H1 (cell line): ENCODE measurements around the gene SMARCA2. TPM values are rescaled to one million over a fixed set of nuclear protein-coding genes. Genes with fewer than 3 reads are reported as not detected.

Source experiments
- ASH2L ChIP-seq: fragments of 200-600, 300-600 bp; sonication (generic); IDR thresholded peaks from one replicate; pipeline ENCODE4 v1.7.1; 2017; ENCODE audit warnings: low read length
- BRCA1 ChIP-seq: IDR thresholded peaks from 2 replicates; pipeline ENCODE4 v1.6.1; 2012; ENCODE audit warnings: low read depth, low read length, improper control_type of control experiment
- CBX5 ChIP-seq: fragments of 300-800, 300-1000 bp; sonication (generic); IDR thresholded peaks from 2 replicates; pipeline ENCODE4 v1.7.1; 2016; ENCODE audit warnings: antibody characterized with exemption, low read length, low read depth
- CHD2 ChIP-seq: IDR thresholded peaks from 2 replicates; pipeline ENCODE4 v1.6.1; 2012; ENCODE audit warnings: low read length, improper control_type of control experiment
- CTBP2 ChIP-seq: IDR thresholded peaks from 2 replicates; pipeline ENCODE4 v1.7.0; 2011; ENCODE audit warnings: borderline replicate concordance, mild to moderate bottlenecking, moderate library complexity, mixed read lengths, low read length; ENCODE audit not compliant: insufficient read depth, insufficient read length
- CTCF ChIP-seq, 3 experiments: IDR thresholded peaks; 1 replicate in 2 of 3; 2 replicates in 1 of 3; pipeline versions ENCODE4 v1.5.1 to v1.6.1; 2011; ENCODE audit warnings: low read length in 3 of 3, mild to moderate bottlenecking in 3 of 3, inconsistent platforms in 2 of 3, low read depth in 1 of 3, moderate library complexity in 1 of 3; ENCODE audit not compliant: insufficient read depth in 1 of 3; ENCODE audit errors: control extremely low read depth in 1 of 3
- EP300 ChIP-seq, 2 experiments: IDR thresholded peaks; 1 replicate in 1 of 2; 2 replicates in 1 of 2; pipeline ENCODE4 v1.6.1; 2011 to 2012; ENCODE audit warnings: low read depth in 2 of 2, low read length in 2 of 2, mild to moderate bottlenecking in 2 of 2, borderline replicate concordance in 1 of 2, inconsistent platforms in 1 of 2, moderate library complexity in 1 of 2
- EZH2 ChIP-seq: fragments of 200-600 bp; sonication (generic); IDR thresholded peaks from 2 replicates; pipeline ENCODE4 v1.7.1; 2012; ENCODE audit warnings: low read depth, mild to moderate bottlenecking, moderate library complexity, low read length, inconsistent platforms; ENCODE audit not compliant: severe bottlenecking
- JUND ChIP-seq: IDR thresholded peaks from 2 replicates; pipeline ENCODE4 v1.6.1; 2011; ENCODE audit warnings: mild to moderate bottlenecking, improper control_type of control experiment, low read length
- MAX ChIP-seq: IDR thresholded peaks from 2 replicates; pipeline ENCODE4 v1.6.1; 2012; ENCODE audit warnings: inconsistent platforms
- NANOG ChIP-seq: IDR thresholded peaks from 2 replicates; pipeline ENCODE4 v1.6.1; 2011; ENCODE audit warnings: low read length, low read depth, mild to moderate bottlenecking, inconsistent platforms; ENCODE audit not compliant: insufficient read depth, poor library complexity, severe bottlenecking
- NRF1 ChIP-seq: IDR thresholded peaks from 2 replicates; pipeline ENCODE4 v1.6.1; 2011; ENCODE audit warnings: mild to moderate bottlenecking, low read depth, low read length, improper control_type of control experiment
- POU5F1 ChIP-seq: IDR thresholded peaks from 2 replicates; pipeline ENCODE4 v1.6.1; 2011; ENCODE audit warnings: low read depth, mild to moderate bottlenecking, low read length, moderate library complexity
- SIN3A ChIP-seq, 2 experiments: IDR thresholded peaks in 1 of 2; conservative IDR thresholded peaks in 1 of 2; 2 replicates each; pipeline ENCODE4 v1.6.1; 2011 to 2012; ENCODE audit warnings: low read length in 2 of 2, improper control_type of control experiment in 1 of 2, low read depth in 1 of 2, mild to moderate bottlenecking in 1 of 2
- SIRT6 ChIP-seq: IDR thresholded peaks from one replicate; pipeline ENCODE4 v1.7.1; 2012; ENCODE audit warnings: low read length, inconsistent platforms
- SP2 ChIP-seq: IDR thresholded peaks from 2 replicates; pipeline ENCODE4 v1.6.1; 2012; ENCODE audit warnings: mild to moderate bottlenecking, low read length, inconsistent platforms
- SP4 ChIP-seq: IDR thresholded peaks from 2 replicates; pipeline ENCODE4 v1.6.1; 2012; ENCODE audit warnings: low read length, inconsistent platforms
- SUZ12 ChIP-seq: fragments of 200-600 bp; sonication (generic); IDR thresholded peaks from 2 replicates; pipeline ENCODE4 v1.6.1; 2012; ENCODE audit warnings: mild to moderate bottlenecking, inconsistent platforms, low read length, moderate library complexity, mixed read lengths
- USF2 ChIP-seq: IDR thresholded peaks from 2 replicates; pipeline ENCODE4 v1.6.1; 2011; ENCODE audit warnings: low read length, improper control_type of control experiment
- polyA plus RNA-seq, 7 experiments: library from polyadenylated mRNA; depleted of rRNA in 3 of 7; stranded (reverse) in 5 of 7; unstranded in 2 of 7; fragments of >200 nt in 5 of 7; fragments of 200-250 nt in 2 of 7; gene quantifications; 1 replicate in 5 of 7; 2 replicates in 1 of 7; 4 replicates in 1 of 7; pipeline versions ENCODE4 v1.2.1 to v1.2.3, GENCODE V29; 2011 to 2013; ENCODE audit warnings: missing spikeins in 2 of 7, mixed read lengths in 2 of 7
- total RNA-seq: library from RNA; stranded (reverse); fragmentation: NEBNext Ultra II Directional; extraction: Animal tissue kit (Norgen Biotek cat#: 25700); gene quantifications from 2 replicates; pipeline ENCODE4 v1.2.1, GENCODE V29; 2021
- TF ChIP-seq, protein P1 (sequence below): IDR thresholded peaks from 2 replicates; pipeline ENCODE4 v1.6.1; 2012; ENCODE audit warnings: low read length, inconsistent platforms

The SMARCA2 gene
- total and polyA plus RNA-seq, 2 of the 8 experiments (the other 6 are each of a cell fraction or from before 2014, with no cell fraction given), result 6.3 to 21.7 TPM

- no peak for TF ChIP-seq JUND
- no peak for TF ChIP-seq NANOG
- TF ChIP-seq CTCF (IDR thresholded peaks at IDR 0.05; ENCODE audit: control extremely low read depth in 1 of 3, insufficient read depth in 1 of 3, low read depth in 1 of 3, low read length in 3 of 3), result peak; percentile 69 to 70 (median 70)
- TF ChIP-seq EZH2, result no peak
- no peak for TF ChIP-seq SP4
- TF ChIP-seq NRF1, result no peak
- TF ChIP-seq, protein P1, sequence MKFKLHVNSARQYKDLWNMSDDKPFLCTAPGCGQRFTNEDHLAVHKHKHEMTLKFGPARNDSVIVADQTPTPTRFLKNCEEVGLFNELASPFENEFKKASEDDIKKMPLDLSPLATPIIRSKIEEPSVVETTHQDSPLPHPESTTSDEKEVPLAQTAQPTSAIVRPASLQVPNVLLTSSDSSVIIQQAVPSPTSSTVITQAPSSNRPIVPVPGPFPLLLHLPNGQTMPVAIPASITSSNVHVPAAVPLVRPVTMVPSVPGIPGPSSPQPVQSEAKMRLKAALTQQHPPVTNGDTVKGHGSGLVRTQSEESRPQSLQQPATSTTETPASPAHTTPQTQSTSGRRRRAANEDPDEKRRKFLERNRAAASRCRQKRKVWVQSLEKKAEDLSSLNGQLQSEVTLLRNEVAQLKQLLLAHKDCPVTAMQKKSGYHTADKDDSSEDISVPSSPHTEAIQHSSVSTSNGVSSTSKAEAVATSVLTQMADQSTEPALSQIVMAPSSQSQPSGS, result no peak
- TF ChIP-seq ASH2L, result no peak
- 0 out of 4 replicates have a peak, but pooled peaks of 1 of the 2 experiments have one; percentile 28 for TF ChIP-seq SIN3A (conservative IDR thresholded peaks at IDR 0.05 in 1 of 2, IDR thresholded peaks at IDR 0.05 in 1 of 2; ENCODE audit: low read depth in 1 of 2, low read length in 2 of 2)
- no peak for TF ChIP-seq CHD2
- TF ChIP-seq MAX, result no peak
- no peak for TF ChIP-seq SP2
- no peak for TF ChIP-seq POU5F1
- no peak for TF ChIP-seq CBX5
- no peak for TF ChIP-seq BRCA1
- no peak for TF ChIP-seq USF2
- TF ChIP-seq EP300 (IDR thresholded peaks at IDR 0.05; ENCODE audit: borderline replicate concordance in 1 of 2, low read depth in 2 of 2, low read length in 2 of 2), result no peak
- TF ChIP-seq SUZ12, result no peak
- no peak for TF ChIP-seq CTBP2
- no peak for TF ChIP-seq SIRT6
Measured at GRCh38 chr9:2181792-2182191, 166.6 kb downstream of the SMARCA2 start (continued).
